Posterior vena cava (tissue), 2 donors: ENCODE measurements around the gene GET3. TPM values are rescaled to one million over a fixed set of nuclear protein-coding genes. Genes with fewer than 3 reads are reported as not detected.
A peak's percentile ranks its signal among the peaks of the same experiment; 100 is the strongest.
"Not testable (repeated sequence)": the region's sequence is repeated elsewhere in the genome, so short reads cannot be mapped to it uniquely, and the experiment has no call there.

ENCODE experiments used
- DNase-seq: peaks from one replicate; pipeline ENCODE4 v3.0.0-alpha.2; 2020; ENCODE audit warnings: low spot score
- intact Hi-C, 2 donors: fragments of 100-400 bp; cut with DNase I; formaldehyde crosslinking; loops; one replicate each; pipeline versions ENCODE4 v1.14.1 to v1.14.2; 2022 to 2023
- long read RNA-seq, 2 donors: library from polyadenylated mRNA; unstranded; transcript quantifications; one replicate each; pipeline ENCODE4 v2.0.0, GENCODE V29; 2020 to 2021
- total RNA-seq, 2 donors: library from RNA; stranded (reverse); fragmentation: NEBNext Ultra II Directional; extraction: Animal tissue kit (Norgen Biotek cat#: 25700); gene quantifications; one replicate each; pipeline ENCODE4 v1.2.1, GENCODE V29; 2021
- donor health status: DM: yes; HTN: yes; CAD: no.
- donor health status: DM: yes; HTN: yes; CAD: no.

The GET3 gene
- total RNA-seq = 10 to 100 TPM; 41.2 to 42.6 TPM
- long read RNA-seq, donor 1, transcript ASNA1-201 (7 exons, 1,280 nt) = major isoform, 8 of 12 reads
- long read RNA-seq, donor 1, partial matches to known transcripts = 4 of 12 reads
- long read RNA-seq, donor 1, other reads (novel, unspliced or antisense) = 0 of 12 reads
- long read RNA-seq, donor 2, transcript ASNA1-201 (7 exons, 1,280 nt) = major isoform, 82 of 89 reads
- long read RNA-seq, donor 2, partial matches to known transcripts = 3 of 89 reads
- long read RNA-seq, donor 2, other reads (novel, unspliced or antisense) = 4 of 89 reads

- peak; percentile 93 for DNase-seq
- intact Hi-C loops = no loop called here
These were observed at the start of gene GET3 for GRCh38 chr19:12736995-12737834. Gene GET3, plus strand, starts transcription at chr19:12737497. Its CDS starts 9 bp downstream, at chr19:12737506.

DNA sequence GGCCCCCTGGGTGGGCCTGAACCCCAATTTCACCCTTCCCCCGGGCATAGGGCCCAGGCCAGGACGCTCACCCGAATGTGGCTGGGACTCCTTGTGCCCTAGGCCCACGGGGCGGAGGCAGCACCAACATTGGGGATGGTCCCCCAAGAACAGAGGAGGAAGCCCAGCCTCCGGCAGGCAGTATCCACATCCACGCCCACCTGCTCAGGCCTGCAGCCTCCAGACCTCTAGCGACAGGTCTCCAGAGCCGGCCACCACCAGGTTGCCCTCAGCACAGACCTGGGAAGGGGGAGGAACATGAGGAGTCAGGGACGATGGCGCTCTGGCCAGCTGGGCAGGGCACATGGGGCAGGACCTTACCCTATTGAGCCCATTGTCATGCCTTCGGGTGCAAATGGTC is 48.3 kb upstream of the GET3 start:
- intact Hi-C loops = no loop called here
- DNase-seq = no peak

GRCh38 chr19:12689581-12690216 is 47.6 kb upstream of the GET3 start:
- no peak for DNase-seq
- intact Hi-C loops = no loop called here

DNA sequence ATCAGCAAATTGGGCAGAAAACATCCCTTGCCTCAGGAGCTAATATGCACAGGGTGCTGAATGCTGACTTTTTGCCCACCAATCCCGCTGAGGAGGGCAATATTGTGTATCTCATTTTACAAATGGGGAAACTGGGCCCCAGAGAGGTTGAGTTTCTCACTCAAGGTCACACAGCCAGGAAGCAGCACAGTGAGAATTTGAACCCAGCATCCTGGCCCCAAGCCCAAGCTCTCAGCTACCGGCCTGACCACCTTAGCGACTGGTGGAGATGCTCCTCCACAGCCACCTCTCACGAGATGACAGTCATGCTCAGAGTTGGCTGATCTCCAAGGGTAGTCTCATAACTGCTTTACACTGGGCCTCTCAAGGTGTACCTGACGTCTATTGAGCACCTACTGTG is 44.3 kb upstream of the GET3 start:
- intact Hi-C loops = no loop called here
- DNase-seq = no peak

DNA sequence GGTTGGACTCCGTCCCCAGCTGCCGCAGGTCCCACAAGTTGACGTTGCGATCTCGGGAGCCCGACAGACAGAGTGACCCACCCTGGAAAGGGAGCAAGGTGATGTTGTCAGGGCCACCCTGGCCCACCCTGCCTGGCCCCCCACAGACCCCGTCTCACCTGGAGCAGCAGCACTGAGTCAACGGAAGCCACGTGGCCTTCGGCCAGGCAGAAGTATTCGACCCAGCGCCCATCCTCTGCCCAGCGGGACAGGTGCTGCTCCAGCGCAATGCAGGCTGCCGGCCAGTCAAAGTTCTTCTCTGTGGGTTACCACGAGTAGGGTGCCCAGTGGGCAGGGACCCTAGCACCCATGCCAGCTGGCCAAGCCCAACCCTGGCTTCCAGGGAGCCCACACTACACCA is 42.7 kb upstream of the GET3 start:
- intact Hi-C loops = no loop called here
- DNase-seq = no peak

- intact Hi-C loops = no loop called here
- no peak for DNase-seq
These were observed 42.2 kb upstream of the GET3 start for GRCh38 chr19:12695096-12695495.

- no peak for DNase-seq
- intact Hi-C loops = no loop called here
These were observed 41.8 kb upstream of the GET3 start for GRCh38 chr19:12695514-12695913.

GRCh38 chr19:12695997-12696365 is 41.3 kb upstream of the GET3 start:
- intact Hi-C loops = loop anchor here in 1 of 2 donors (2.0 kb wide), 1 partner anchor 37 kb away; no protein-coding TSS in a partner anchor
- no peak for DNase-seq

DNA sequence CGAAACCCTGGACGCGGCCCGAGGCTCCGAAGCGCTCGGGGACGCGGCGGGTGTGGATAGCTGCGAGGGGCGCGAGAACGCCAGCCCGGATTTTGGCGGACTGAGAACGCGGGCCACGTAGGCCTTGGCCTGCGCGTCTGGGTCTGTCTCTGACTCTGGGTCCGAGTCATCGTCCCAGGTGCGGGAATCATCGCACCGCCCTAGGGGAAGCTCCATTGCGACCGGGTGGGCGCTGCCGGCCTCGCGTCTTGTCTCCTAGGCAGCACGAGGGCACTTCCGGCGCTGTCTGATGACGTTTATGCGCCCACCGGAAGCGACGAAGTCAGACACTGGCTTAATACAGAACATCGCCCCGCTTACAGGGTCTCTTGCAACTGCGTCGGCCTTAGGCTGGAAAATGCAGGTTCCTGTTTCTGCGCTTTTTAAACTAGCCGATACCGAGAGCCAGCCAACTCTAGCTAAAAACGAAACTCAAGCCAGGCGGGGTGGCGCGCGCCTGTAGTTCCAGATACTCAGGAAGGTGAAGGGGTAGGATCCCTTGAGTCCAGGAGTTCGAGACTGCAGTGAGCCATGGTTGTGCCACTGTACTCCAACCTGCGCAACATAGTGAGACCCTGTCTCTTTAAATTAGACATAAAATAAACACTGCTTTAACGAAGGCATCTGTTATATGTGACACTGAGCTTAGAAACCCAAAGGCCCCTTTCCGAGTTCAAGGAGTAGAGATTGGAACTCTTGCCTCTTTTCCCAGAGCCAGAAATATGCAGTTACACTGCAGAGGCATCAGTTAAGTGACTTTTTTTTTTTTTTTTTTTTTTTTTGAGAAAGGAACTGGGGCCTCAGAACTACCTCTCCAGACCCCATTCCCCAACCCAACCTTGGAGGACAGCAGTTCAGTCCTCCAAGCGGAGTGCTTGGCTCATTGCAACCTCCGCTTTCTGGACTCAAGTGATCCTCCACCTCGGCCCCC is 40.6 kb upstream of the GET3 start, which contains the start of gene FBXW9:
Gene FBXW9, minus strand, starts transcription at position 266 of the 970 bp plus-strand sequence. Its CDS starts 50 bp downstream, at position 216.
- intact Hi-C loops = loop anchor here in 1 of 2 donors (2.0 kb wide), 1 partner anchor 36 kb away; no protein-coding TSS in a partner anchor
- peak; percentile 99 for DNase-seq

- DNase-seq = not testable (repeated sequence)
- intact Hi-C loops = loop anchor here in 1 of 2 donors (2.0 kb wide), 1 partner anchor 35 kb away; no protein-coding TSS in a partner anchor
These were observed 39.9 kb upstream of the GET3 start for GRCh38 chr19:12697425-12697824.

- intact Hi-C loops = no loop called here
- no peak for DNase-seq
These were observed 39.2 kb upstream of the GET3 start for GRCh38 chr19:12698138-12698537.

DNA sequence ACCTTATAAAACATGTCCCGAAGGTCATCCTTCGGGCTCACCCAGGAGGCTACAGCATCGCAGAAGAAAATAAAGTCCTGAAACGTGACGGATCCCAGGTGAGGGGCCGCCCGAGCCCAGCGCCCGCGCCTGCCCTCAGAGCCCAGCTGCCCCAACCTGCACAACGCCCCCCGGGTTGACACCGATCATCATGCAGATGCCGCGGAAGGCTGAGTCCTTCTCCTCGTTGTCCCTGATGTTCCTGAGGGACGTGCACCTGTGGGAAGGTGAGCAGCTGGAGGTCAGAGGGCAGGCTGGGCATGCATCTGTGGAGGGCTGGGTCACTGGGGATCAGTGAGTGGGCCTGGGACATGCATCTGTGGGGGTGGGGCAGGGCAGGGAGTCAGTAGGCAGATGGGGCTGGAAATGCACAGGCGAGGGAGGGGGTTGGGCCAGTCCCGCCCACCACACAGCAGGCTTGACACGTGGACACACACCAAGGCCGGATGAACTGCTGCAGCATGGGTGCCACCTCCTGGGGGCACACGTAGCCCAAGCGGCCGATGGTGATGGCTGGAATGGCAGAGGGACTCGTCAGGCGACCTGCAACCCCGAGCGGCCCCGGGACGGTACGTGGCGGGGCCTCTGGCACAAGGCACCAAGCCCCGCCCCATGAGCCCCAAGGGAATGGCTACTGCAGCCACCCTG is 35.6 kb upstream of the GET3 start:
- no peak for DNase-seq
- intact Hi-C loops = no loop called here

GRCh38 chr19:12703046-12703445 is 34.3 kb upstream of the GET3 start:
- intact Hi-C loops = no loop called here
- no peak for DNase-seq

GRCh38 chr19:12705169-12705568 is 32.1 kb upstream of the GET3 start:
- intact Hi-C loops = no loop called here
- no peak for DNase-seq

DNA sequence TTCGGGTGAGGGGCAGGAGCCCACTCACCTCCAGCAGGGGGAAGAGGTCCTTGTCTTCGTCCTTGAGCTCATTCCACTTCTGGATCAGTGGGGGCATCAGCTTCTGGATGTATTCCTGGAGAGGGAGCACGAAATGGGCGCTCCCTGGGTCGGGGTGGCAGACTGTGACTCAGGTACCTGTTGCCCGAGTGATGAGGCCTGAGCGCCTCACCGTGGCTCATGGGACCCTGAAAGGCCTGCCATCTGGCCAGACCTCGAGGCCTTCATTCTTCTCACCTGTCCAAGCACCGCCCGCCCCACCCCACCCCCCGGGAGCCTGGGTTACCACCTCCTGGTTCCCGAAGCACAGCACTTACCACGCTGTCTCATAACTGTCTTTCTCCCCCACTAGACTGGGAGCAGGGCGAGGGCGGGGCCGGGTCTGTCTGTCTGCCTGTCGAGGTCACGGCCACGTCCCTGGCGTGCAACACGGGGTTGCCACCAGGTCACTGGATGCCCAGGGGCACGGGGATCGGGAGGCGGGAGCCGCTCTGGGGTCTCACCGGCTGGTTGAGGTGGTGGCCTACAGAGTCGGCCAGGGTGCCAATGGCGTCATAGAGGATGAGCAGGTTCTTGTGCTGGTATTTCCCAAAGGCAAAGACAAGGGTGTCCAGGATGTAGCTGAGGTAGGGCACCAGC is 31.5 kb upstream of the GET3 start:
- intact Hi-C loops = no loop called here
- DNase-seq = no peak

DNA sequence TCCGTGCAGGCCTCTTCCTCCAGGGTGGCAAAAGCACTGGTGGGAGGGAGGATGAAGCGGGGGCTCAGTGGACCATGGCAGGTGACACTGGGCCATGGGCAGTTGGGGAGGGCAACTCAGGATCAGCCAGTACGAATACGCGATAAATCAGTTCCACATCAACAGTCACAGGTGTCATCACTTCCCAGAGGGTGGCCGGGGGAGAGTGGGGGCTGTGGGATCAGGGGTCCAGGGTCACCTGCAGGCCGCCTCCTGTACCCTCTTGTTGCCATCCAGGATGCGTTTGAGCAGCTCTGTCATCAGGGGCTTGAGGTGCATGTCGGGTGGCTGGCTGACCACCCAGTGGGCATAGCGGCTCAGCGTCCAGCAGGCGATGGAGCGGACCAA is 31.0 kb upstream of the GET3 start:
- intact Hi-C loops = no loop called here
- DNase-seq = no peak

DNA sequence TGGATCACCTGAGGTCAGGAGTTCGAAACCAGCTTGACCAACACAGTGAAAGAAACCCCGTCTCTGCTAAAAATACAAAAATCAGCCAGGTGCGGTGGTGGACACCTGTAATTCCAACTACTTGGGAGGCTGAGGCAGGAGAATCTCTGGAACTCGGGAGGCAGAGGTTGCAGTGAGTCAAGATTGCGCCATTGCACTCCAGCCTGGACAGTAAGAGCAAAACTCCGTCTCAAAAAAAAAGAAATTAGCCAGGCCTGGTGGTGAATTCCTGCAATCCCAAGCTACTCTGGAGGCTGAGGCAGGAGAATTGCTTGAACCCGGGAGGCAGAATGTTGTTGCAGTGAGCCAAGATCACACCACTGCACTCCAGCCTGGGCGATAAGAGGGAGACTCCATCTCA is 28.7 kb upstream of the GET3 start:
- intact Hi-C loops = no loop called here

GRCh38 chr19:12711187-12711586 is 26.1 kb upstream of the GET3 start:
- intact Hi-C loops = no loop called here

More for the DNA sequence above, 28.7 kb upstream of the GET3 start:
- DNase-seq = no peak

More at GRCh38 chr19:12711187-12711586, 26.1 kb upstream of the GET3 start:
- DNase-seq = no peak
